NCI-H2227 treated with DMSO at 0.1 percent for 48 hours (cell line): ENCODE measurements around the gene RMI2.
"Not testable (repeated sequence)": the region's sequence is repeated elsewhere in the genome, so short reads cannot be mapped to it uniquely, and the experiment has no call there.

Experiments
- DNase-seq: peaks from one replicate; lab custom pipeline; 2025; lab: John Stamatoyannopoulos, UW

RMI2 gene

DNA sequence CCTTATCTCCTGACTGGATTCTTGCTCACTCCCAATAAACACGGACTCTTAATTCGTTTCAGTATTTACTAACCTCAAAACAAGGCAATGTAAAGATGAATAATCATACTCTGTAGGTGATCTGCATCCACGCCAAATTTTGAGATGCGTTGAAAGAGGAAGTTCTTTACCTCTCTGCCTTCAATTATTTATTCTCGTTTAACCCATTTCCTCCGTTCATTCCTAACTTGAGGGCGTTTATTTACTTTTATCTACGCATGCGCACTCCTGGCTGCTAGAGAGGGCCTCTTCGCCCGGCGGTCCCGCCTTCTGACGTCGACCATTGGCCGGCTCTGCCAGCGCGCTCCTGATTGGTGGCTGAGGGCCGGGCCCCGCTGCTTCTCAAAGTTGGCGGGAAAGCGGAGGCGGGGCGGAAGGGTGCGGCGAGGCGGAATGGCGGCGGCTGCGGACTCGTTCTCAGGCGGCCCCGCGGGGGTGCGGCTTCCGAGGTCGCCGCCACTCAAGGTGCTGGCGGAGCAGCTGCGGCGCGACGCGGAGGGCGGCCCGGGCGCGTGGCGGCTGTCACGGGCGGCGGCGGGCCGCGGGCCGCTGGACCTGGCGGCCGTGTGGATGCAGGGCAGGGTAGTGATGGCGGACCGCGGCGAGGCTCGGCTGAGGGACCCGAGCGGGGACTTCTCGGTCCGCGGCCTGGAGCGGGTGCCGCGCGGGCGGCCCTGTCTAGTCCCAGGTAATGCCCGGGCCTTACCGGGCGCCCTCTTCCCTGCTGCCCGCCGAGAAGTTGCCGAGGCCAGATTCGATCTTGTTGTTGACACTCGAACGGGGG lies at the start of gene RMI2:
RMI2 (plus strand) TSS at position 420 of the 823 bp plus-strand sequence; CDS start at position 433, 13 bp downstream.
- DNase-seq: peak; percentile 97

- no peak for DNase-seq
Observed at GRCh38 chr16:11295672-11296071, 49.6 kb upstream of the RMI2 start.

DNA sequence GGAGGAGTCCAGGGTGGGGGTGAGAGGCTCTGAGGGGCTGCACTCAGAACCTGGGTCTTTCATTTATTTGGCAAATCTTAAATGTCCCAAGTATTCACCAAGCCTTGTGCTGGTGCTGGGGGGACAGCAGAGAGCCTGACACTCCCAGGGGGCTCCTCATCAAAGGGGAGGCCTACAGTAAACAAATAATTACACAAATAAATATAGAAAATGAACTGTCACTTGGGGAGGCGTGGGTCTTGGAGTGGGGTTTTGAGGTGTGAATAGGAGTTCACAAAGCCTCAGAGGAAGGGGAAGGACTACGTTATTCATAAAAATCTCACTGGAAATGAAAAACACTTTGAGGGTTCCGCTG lies 48.9 kb upstream of the RMI2 start:
- no peak for DNase-seq

DNA sequence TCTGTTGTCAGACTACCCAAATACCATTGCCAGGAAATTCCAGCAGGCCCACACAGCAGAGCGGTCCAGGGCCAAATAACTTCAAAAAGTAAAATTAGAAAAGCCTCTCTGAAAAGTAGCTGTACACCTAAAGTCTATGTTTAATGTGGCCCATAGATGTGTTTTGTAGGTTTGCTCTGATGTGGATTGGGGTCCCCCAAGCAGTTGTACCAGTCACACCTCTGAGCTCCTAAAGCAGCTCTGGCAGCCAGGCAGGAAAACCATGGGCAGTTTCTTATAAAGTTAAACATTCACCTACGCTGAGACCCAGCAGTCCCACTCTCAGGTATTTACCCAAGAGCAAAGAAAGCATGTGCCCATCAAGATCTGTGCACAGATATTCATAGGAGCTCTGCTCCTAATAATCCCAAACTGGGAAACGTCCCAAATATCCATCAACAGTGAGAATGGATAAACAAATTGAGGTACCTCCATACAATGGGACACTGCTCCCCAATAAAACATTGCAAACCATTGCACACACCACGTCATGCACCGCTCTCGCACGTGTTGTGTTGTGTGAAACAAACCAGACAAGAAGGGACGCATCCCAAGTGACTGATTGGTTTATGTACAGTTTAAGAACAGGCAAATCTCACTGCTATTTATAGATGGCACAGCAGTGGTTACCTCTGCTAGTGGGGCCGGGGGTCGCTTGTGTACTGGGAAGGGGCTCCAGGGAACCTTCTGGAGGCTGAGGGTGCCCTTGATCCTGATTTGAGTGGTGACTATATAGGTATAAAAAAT lies 48.4 kb upstream of the RMI2 start:
- DNase-seq: no peak

DNA sequence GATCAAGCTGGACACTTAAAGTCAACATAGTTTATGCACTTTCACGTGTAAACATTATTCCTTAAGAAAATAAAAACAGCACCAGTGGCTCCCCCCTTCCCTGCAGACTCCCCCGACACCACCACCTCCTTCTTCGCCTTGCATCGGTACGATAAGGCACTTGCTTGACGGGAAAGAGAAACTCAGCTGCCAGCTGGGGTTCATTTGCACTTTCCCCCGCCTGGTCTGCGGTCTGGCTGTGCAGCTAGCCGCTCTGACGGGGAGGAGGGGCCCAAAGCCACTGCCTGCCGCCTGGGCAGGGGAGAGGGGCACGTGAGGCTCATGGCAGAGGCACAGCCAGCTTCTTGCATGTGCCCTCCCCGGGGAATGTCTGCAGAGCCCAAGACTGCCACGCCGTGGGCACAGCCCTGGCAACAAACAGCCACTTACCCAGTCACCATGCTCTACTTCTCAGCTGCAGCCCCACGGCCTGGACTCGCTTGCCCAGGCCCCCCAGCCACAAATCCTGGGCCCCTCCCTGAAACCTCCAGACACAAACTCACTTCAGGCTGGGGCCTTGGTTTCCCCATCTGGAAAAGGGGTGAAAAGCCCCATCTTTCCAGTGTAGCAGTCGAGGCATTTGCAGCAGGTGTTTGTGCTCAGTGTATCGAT lies 47.6 kb upstream of the RMI2 start:
- peak; percentile 46 for DNase-seq

- DNase-seq: no peak
Observed at GRCh38 chr16:11298143-11298900, 46.9 kb upstream of the RMI2 start.

- not testable (repeated sequence) for DNase-seq
Observed at GRCh38 chr16:11298950-11299547, 46.2 kb upstream of the RMI2 start.

DNA sequence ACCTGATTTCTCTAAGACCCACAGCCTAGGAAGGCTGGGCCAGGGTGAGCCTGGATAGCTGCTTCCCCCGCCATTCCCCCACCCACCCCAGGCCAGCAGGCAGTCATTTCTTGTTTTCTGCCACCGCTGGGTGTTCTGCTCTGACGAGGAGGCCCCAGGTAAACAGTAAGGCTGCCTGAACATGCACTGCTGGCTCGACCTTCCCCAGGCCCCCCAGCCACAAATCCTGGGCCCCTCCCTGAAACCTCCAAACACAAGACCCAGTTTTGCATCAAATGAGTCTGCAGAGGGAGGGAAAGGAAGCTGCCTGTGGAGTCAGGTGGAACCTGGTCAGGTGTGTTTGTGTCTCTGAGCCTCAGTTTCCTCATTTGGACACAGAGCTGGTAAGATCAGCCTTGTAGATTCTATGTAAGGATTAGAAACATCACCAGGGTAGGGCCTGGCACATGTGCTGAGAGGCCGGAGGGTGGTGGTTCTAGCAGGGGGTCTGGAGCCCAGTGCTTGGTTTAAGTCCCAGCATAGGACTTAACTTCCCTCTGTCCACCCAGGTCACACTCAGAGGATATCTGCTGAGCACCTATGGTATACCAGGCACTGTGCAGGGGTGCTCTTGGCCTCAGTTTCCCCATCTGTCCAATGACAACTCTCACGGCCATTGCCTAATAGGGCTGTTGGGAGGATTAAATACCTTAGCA lies 45.2 kb upstream of the RMI2 start:
- DNase-seq: no peak

- DNase-seq: no peak
Observed at GRCh38 chr16:11300560-11300892, 44.7 kb upstream of the RMI2 start.

- no peak for DNase-seq
Observed at GRCh38 chr16:11301645-11302501, 43.4 kb upstream of the RMI2 start.

DNA sequence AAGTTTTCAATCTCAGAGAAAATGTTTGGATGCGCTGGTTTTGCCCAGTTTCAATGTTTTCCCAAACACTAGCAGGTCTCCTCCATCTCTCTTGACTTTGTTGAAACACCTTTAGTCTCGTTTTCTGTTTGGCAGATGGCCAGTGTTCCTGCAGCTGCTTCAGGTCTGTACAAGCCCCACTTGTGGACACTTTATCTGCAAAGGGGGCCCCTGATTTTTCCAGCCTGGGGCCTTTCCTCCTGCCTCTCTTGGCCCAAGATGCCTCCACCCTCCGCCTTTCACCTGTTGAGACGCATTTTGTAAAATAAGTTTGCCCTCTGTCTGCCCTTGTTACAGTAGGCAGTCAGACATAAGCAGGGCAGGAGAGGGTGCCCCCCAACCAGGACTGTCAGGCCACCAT lies 42.3 kb upstream of the RMI2 start:
- DNase-seq: no peak

GRCh38 chr16:11303405-11304138 lies 41.7 kb upstream of the RMI2 start:
- DNase-seq: no peak

DNA sequence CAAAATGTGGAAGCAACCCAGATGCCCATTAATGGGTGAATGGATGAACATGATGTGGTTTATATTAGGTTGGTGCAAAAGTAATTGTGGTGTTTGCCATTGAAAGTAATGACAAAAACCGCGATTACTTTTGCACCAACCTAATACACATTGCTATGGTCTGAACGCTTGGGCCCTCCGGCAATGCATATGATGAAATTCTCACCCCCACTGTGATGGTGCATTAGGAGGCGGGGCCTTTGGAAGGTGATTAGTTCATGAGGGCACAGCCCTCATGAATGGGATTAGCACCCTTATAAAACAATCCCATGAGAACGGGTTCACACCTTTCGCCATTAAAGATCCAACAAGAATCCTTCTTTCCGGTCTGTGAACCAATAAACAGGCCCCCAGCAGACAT lies 38.9 kb upstream of the RMI2 start:
- no peak for DNase-seq

GRCh38 chr16:11306997-11307638 lies 38.1 kb upstream of the RMI2 start:
- no peak for DNase-seq

- DNase-seq: no peak
Observed at GRCh38 chr16:11307639-11308492, 37.4 kb upstream of the RMI2 start.

DNA sequence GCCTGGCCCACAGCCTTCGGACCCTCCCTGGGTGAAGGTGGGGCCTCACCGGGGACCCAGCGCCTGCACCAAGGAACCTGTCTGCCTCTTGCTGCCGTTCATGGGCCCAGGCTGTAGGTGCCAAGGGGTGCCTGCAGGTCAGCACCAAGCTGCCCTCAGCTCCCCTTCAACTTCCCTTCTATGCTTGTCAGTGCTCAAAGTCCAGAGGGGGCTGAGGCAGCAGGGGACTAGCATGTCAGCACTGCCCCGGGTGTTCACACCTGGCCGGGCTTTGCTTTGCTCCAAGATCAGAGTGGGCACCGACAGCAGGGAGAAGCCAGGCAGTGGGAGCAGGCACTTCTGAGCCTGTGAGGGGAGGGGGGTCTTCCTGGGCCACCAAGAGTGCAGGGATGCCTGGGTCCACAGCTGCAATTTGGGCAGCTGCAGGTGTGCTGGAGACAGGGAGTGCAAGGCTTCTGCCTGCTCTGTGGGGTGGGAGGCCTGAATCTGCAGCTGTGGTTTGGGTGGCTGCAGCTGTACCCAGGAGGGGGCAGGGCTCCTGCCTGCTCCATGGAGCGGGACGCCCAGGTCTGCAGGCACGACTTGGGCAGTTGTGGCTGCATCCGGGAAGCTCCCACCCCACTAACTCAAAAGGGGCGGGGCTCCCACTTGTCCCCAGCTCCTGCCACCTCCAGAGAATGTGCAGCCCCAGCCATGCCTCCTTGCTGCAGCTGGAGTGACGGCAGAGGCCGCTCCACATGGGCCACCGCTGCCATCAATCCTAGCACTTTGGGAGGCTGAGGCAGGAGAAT lies 36.6 kb upstream of the RMI2 start:
- no peak for DNase-seq
